Ovary (tissue), 9 donors: Measurements from ENCODE around the gene SERHL2. TPM values are rescaled to one million over a fixed set of nuclear protein-coding genes. Genes with fewer than 3 reads are reported as not detected.
"Not testable (repeated sequence)": the region's sequence is repeated elsewhere in the genome, so short reads cannot be mapped to it uniquely, and the experiment has no call there.

Source experiments
- DNase-seq, 5 donors: peaks; one replicate each; pipeline ENCODE4 v3.0.0-alpha.2; 2019 to 2020
- H3K27ac ChIP-seq, 2 donors: fragments of 200-600 bp; one replicate each; pipeline versions ENCODE4 v1.5.1 to v1.8.0; 2019 to 2022
- H3K27me3 ChIP-seq: fragments of 200-600 bp; one replicate; pipeline ENCODE4 v1.8.0; 2022
- H3K36me3 ChIP-seq: fragments of 200-600 bp; sonication (generic); one replicate; pipeline ENCODE4 v1.5.1; 2019
- H3K4me1 ChIP-seq: one replicate; pipeline ENCODE4 v1.8.1; 2013; ENCODE audit warnings: mild to moderate bottlenecking, moderate library complexity; ENCODE audit not compliant: insufficient read depth
- H3K4me3 ChIP-seq: fragments of 200-600 bp; sonication (generic); one replicate; pipeline ENCODE4 v1.5.1; 2017
- H3K9me3 ChIP-seq, 2 donors: fragments of 200-600 bp in 1 of 2; sonication (generic) in 1 of 2; one replicate each; pipeline versions ENCODE4 v1.5.1 to v1.8.1; 2013 to 2019; ENCODE audit warnings: mild to moderate bottlenecking in 1 of 2, moderate library complexity in 1 of 2
- EP300 ChIP-seq: sonication (generic); formaldehyde crosslinking; IDR thresholded peaks from one replicate; pipeline ENCODE4 v1.6.1; 2017; ENCODE audit warnings: antibody characterized with exemption
- POLR2A ChIP-seq: fragments of 450-650 bp; IDR thresholded peaks from one replicate; pipeline ENCODE4 v1.6.1; 2017; ENCODE audit warnings: antibody characterized with exemption, mild to moderate bottlenecking, moderate library complexity
- WGBS, 3 donors: extraction: QIAGEN DNeasy Blood & Tissue Kit in 1 of 3; methylation state at CpG; one replicate each; pipeline versions ENCODE4 v1.1.5 to v1.1.7; 2013 to 2017; 5-methylcytosine and 5-hydroxymethylcytosine counted together
- intact Hi-C, 4 donors: fragments of 100-400 bp; cut with DNase I; formaldehyde crosslinking; loops; one replicate each; pipeline versions ENCODE4 v1.11.0 to v1.15.1; 2022 to 2023
- polyA plus RNA-seq, 2 donors: library from polyadenylated mRNA; stranded (reverse); fragments of 200-250 nt in 1 of 2; fragments of 350-450 nt in 1 of 2; fragmentation: Illumina TruSeq in 1 of 2; extraction: RNeasy Lipid Tissue Mini Kit (QIAGEN cat#74804) in 1 of 2; gene quantifications; one replicate each; pipeline ENCODE4 v1.2.3, GENCODE V29; 2013 to 2014
- total RNA-seq, 7 donors: library from RNA; depleted of rRNA in 2 of 7; stranded (reverse); fragments of >200 nt in 2 of 7; fragmentation: NEBNext Ultra II Directional in 3 of 7; extraction: Animal tissue kit (Norgen Biotek cat#: 25700) in 3 of 7; gene quantifications; one replicate each; pipeline versions ENCODE4 v1.1.0 to v1.2.4, GENCODE V29; 2016 to 2023
- TF ChIP-seq, protein P1 (sequence below), 3 donors: fragments of 450-650 bp in 2 of 3; fragments of 200-600 bp in 1 of 3; IDR thresholded peaks; one replicate each; pipeline versions ENCODE4 v1.5.1 to v1.8.0; 2016 to 2022; ENCODE audit warnings: antibody characterized with exemption in 3 of 3, mild to moderate bottlenecking in 1 of 3
- donor health status: DM: no; HTN: no; CAD: no; lungs with moderate emphysema.
- donor health status: DM: no; HTN: no; CAD: no.
- donor health status: Bipolar disorder and iron deficiency.
- donor health status: DM: yes; HTN: yes; CAD: no.
- donor health status: DM: no; HTN: no; CAD: no.
- donor health status: DM: yes; HTN: yes; CAD: no.

Gene SERHL2
- total and polyA plus RNA-seq, 9 donors, result 8.1 to 27.8 (median 14.9) TPM

DNA sequence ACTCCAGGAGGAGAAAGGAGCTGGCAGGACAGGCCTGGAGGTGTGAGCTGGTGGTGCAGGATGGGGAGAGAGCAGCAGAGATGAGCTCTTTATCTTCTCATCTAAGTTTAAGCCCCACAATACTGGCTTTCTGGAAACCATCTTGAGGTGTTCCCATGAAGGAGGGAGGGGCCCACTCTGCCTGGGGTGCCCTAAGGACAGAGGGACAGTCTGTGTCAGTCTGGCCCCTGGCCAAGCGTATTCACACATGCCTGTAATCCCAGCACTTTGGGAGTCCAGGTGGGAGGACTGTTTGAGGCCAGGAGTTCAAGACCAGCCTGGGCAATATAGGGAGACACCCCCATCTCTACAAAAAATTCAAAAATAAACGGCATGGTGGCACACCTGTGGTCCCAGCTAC lies 8.9 kb downstream of the SERHL2 start:
- Histone ChIP-seq H3K4me3 (no peak overlapping the region), H3K36me3 (no peaks in the 10 kb centered on the region), H3K27ac (peak overlapping the region in 1 of 2 donors; percentile 31), H3K4me1 (peaks cover 17% of the 10 kb centered on the region), H3K27me3 (no peaks in the 10 kb centered on the region), H3K9me3 (no peaks in the 10 kb centered on the region)
- peak in 4 of 5 donors; percentile 31 to 64 (median 44) for DNase-seq
- WGBS, 3 donors, result 41 to 50% (median 44%) methylated on average over 2 of the region's 2 CpGs
- intact Hi-C loops, result no loop called here
- TF ChIP-seq POLR2A (no peak), EP300 (no peak)
- TF ChIP-seq, protein P1, sequence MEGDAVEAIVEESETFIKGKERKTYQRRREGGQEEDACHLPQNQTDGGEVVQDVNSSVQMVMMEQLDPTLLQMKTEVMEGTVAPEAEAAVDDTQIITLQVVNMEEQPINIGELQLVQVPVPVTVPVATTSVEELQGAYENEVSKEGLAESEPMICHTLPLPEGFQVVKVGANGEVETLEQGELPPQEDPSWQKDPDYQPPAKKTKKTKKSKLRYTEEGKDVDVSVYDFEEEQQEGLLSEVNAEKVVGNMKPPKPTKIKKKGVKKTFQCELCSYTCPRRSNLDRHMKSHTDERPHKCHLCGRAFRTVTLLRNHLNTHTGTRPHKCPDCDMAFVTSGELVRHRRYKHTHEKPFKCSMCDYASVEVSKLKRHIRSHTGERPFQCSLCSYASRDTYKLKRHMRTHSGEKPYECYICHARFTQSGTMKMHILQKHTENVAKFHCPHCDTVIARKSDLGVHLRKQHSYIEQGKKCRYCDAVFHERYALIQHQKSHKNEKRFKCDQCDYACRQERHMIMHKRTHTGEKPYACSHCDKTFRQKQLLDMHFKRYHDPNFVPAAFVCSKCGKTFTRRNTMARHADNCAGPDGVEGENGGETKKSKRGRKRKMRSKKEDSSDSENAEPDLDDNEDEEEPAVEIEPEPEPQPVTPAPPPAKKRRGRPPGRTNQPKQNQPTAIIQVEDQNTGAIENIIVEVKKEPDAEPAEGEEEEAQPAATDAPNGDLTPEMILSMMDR (IDR thresholded peaks at IDR 0.05), result no peak

- WGBS, 3 donors, result 68 to 81% (median 78%) methylated on average over 3 of the region's 3 CpGs
- H3K4me3 ChIP-seq, H3K9me3 ChIP-seq, H3K27ac ChIP-seq, H3K27me3 ChIP-seq, DNase-seq, intact Hi-C loops, H3K36me3 ChIP-seq: not testable (repeated sequence)
- peaks cover 17% of the 10 kb centered on the region for H3K4me1 ChIP-seq
Measured at GRCh38 chr22:42563943-42564342, 10.2 kb downstream of the SERHL2 start.

- Histone ChIP-seq H3K27me3 (no peaks in the 10 kb centered on the region), H3K27ac (no peak overlapping the region), H3K9me3 (no peaks in the 10 kb centered on the region), H3K36me3 (no peaks in the 10 kb centered on the region), H3K4me1 (peaks cover 17% of the 10 kb centered on the region), H3K4me3 (no peak overlapping the region)
- DNase-seq, result no peak
- intact Hi-C loops, result no loop called here
- 96 to 98% (median 96%) methylated on average over 17 of the region's 17 CpGs for WGBS, 3 donors
- TF ChIP-seq, protein P1 (IDR thresholded peaks at IDR 0.05), result no peak
Measured at GRCh38 chr22:42564699-42565098, 10.9 kb downstream of the SERHL2 start.

DNA sequence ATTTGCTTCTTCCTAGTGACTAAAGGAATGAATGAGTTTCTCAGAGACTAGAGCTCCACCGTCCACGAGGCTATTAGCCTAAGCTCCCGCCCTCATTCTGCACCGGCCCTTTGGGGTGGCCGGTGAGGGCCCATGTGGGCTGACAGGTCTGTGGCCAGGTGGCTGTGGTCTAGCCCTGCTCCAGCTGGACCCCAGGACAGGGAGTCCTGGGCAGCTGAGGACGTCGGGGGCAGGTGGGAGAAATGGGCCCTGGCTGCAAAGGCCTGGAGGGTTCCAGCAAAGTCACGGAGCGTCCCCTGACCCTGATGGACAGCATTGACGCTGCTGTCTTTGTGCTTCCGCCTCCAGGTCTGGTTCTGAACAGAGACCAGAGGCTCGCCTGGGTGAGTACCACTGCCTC lies 12.2 kb downstream of the SERHL2 start:
- no peaks in the 10 kb centered on the region for H3K27me3 ChIP-seq
- H3K4me3 ChIP-seq, result no peak overlapping the region
- 90 to 95% (median 92%) methylated on average over 12 of the region's 12 CpGs for WGBS, 3 donors
- H3K27ac ChIP-seq, result no peak overlapping the region
- H3K36me3 ChIP-seq, result no peaks in the 10 kb centered on the region
- TF ChIP-seq EP300, result no peak
- TF ChIP-seq, protein P1 (IDR thresholded peaks at IDR 0.05), result no peak
- TF ChIP-seq POLR2A, result no peak
- intact Hi-C loops, result no loop called here
- no peak for DNase-seq
- H3K9me3 ChIP-seq, result no peaks in the 10 kb centered on the region
- peaks cover 17% of the 10 kb centered on the region for H3K4me1 ChIP-seq

DNA sequence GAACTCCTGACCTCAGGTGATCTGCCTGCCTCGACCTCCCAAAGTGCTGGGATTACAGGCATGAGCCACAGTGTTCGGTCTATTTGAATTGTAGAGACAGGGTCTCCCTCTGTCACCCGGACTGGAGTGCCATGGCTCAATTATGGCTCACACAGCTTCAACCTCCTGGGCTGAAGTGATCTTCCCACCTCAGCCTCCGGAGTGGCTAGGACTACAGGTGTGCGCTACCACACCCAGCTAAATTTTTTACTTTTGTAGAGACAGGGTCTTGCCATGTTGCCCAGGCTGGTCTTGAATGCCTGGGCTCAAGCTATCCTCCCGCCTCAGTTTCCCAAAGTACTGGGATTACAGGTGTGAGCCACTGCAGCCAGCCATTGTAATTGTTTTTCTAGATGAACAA lies 14.2 kb downstream of the SERHL2 start:
- H3K4me1 ChIP-seq, intact Hi-C loops, H3K9me3 ChIP-seq, H3K36me3 ChIP-seq, DNase-seq, H3K4me3 ChIP-seq, H3K27ac ChIP-seq, H3K27me3 ChIP-seq: not testable (repeated sequence)
- WGBS, 3 donors, result 65 to 76% (median 69%) methylated on average over 5 of the region's 6 CpGs

- H3K36me3 ChIP-seq, H3K9me3 ChIP-seq, intact Hi-C loops, H3K27ac ChIP-seq, H3K27me3 ChIP-seq, H3K4me3 ChIP-seq, H3K4me1 ChIP-seq: not testable (repeated sequence)
- peak in 1 of 5 donors; percentile 13 for DNase-seq
- 74 to 81% (median 78%) methylated on average over 9 of the region's 9 CpGs for WGBS, 3 donors
Measured at GRCh38 chr22:42570580-42570979, 16.8 kb downstream of the SERHL2 start.

DNA sequence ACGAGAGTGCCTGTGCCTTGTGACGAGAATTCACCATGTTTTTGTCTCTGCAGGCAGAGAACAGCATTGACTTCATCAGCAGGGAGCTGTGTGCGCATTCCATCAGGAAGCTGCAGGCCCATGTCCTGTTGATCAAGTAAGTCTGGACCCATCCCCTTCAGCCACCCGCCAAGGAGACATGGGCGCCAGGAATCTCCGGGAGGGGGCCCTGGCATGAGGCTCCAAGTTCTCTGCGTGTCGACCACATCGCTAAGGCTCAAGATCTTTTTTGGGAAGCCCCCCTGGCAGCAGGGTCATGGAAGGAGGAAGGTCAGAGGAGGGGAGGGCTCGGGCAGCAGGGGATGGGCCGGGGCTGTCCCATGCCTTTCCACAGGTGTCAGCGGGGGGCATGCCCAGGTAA lies 17.3 kb downstream of the SERHL2 start:
- H3K4me3 ChIP-seq, intact Hi-C loops, H3K9me3 ChIP-seq, H3K27me3 ChIP-seq, H3K27ac ChIP-seq, H3K4me1 ChIP-seq, H3K36me3 ChIP-seq: not testable (repeated sequence)
- WGBS, 3 donors, result 66 to 80% (median 79%) methylated on average over 4 to 12 of the region's 12 CpGs
- DNase-seq, result peak in 1 of 5 donors; percentile 18

DNA sequence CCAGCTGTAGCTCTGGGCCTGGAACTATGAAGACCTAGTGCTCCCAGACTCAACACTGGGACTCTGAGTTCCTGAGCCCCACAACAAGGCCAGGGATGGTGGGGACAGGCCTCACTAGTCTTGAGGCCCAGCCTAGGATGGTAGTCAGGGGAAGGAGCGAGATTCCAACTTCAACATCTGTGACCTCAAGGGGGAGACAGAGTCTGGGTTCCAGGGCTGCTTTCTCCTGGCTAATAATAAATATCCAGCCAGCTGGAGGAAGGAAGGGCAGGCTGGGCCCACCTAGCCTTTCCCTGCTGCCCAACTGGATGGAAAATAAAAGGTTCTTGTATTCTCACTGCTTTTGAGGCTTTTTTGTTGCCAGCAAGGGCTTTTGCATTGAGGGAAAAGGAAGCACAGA lies 20.3 kb downstream of the SERHL2 start:
- H3K36me3 ChIP-seq, H3K9me3 ChIP-seq, intact Hi-C loops, H3K4me3 ChIP-seq, H3K27ac ChIP-seq, H3K4me1 ChIP-seq, H3K27me3 ChIP-seq, DNase-seq: not testable (repeated sequence)
- WGBS, 3 donors, result 45 to 67% methylated on average over 1 of the region's 1 CpG; no CpG with 5 or more reads in 1 of the 3 donors

DNA sequence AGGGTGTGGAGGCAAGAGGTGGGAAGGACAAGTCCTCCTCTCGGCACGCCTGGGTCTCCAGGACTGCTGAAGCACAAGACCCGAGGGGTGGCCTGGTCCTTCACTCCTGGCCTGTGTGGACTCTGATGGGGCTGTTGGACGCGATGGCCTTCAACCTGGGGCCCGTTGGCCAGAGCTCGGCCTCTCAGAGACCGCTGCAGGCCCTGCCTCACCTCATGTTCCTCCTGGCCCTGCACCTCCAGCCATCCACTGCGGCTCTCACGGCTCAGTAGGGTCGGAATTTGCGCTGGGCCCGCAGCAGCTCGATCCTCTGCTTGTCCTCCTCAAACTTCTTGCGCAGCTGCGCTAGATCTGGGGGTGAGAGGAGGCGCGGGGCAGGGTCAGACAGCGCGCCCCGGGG lies 20.7 kb downstream of the SERHL2 start:
- peak overlapping the region in 1 of 2 donors; percentile 9 for H3K27ac ChIP-seq
- H3K27me3 ChIP-seq, DNase-seq, H3K4me1 ChIP-seq, H3K9me3 ChIP-seq, H3K4me3 ChIP-seq, intact Hi-C loops, H3K36me3 ChIP-seq: not testable (repeated sequence)
- 65 to 86% (median 72%) methylated on average over 16 to 21 of the region's 21 CpGs for WGBS, 3 donors
